GM12892 (cell line): ENCODE measurements around the gene GLOD4.
"Not testable (repeated sequence)": the region's sequence is repeated elsewhere in the genome, so short reads cannot be mapped to it uniquely, and the experiment has no call there.

Experiments used
- DNase-seq: peaks from one replicate; pipeline ENCODE4 v3.0.0; 2011; ENCODE audit not compliant: insufficient read length
- FAIRE-seq: peaks from 2 replicates; lab custom pipeline; 2011; peaks lifted over from hg19 to GRCh38; lab: Jason Lieb, UNC
- POLR2A ChIP-seq: IDR thresholded peaks from 2 replicates; pipeline ENCODE4 v1.6.1; 2011; ENCODE audit warnings: low read depth, low read length, control low read depth
- POLR2AphosphoS5 ChIP-seq: IDR thresholded peaks from 2 replicates; pipeline ENCODE4 v1.6.1; 2011; ENCODE audit warnings: low read depth, low read length, control low read depth
- TAF1 ChIP-seq: IDR thresholded peaks from 2 replicates; pipeline ENCODE4 v1.6.1; 2011; ENCODE audit warnings: low read depth, mild to moderate bottlenecking, control low read depth, low read length, borderline replicate concordance

Gene GLOD4

GRCh38 chr17:799261-799660 is 17.2 kb upstream of the GLOD4 start:
- DNase-seq (no peak), FAIRE-seq (no peak)
- TF ChIP-seq POLR2AphosphoS5 (no peak), POLR2A (no peak), TAF1 (no peak)

GRCh38 chr17:798246-798645 is 16.2 kb upstream of the GLOD4 start:
- FAIRE-seq (no peak), DNase-seq (no peak)
- no peak for TF ChIP-seq POLR2AphosphoS5

- TF ChIP-seq POLR2A (no peak), TAF1 (no peak), POLR2AphosphoS5 (no peak)
- FAIRE-seq (no peak), DNase-seq (no peak)
These were observed 15.3 kb upstream of the GLOD4 start for GRCh38 chr17:797236-797840.

GRCh38 chr17:796609-797008 is 14.5 kb upstream of the GLOD4 start:
- TF ChIP-seq POLR2AphosphoS5 (no peak), POLR2A (no peak), TAF1 (no peak)
- FAIRE-seq (no peak), DNase-seq (no peak)

- FAIRE-seq, result no peak
These were observed 13.6 kb upstream of the GLOD4 start for GRCh38 chr17:795721-796120.

GRCh38 chr17:795276-795675 is 13.2 kb upstream of the GLOD4 start:
- no peak for FAIRE-seq
- TF ChIP-seq POLR2A, result no peak
- no peak for TF ChIP-seq TAF1
- no peak for TF ChIP-seq POLR2AphosphoS5
- no peak for DNase-seq

More at GRCh38 chr17:795721-796120, 13.6 kb upstream of the GLOD4 start:
- TF ChIP-seq POLR2A, result no peak
- TF ChIP-seq POLR2AphosphoS5, result no peak
- TF ChIP-seq TAF1, result no peak
- no peak for DNase-seq

- DNase-seq (no peak), FAIRE-seq (peak; percentile 76)
- TF ChIP-seq TAF1 (no peak), POLR2A (no peak), POLR2AphosphoS5 (no peak)
These were observed 12.8 kb upstream of the GLOD4 start for GRCh38 chr17:794876-795275.

- no peak for FAIRE-seq
- no peak for TF ChIP-seq TAF1
- no peak for TF ChIP-seq POLR2A
- no peak for TF ChIP-seq POLR2AphosphoS5
- no peak for DNase-seq
These were observed 10.2 kb upstream of the GLOD4 start for GRCh38 chr17:792277-792676.

GRCh38 chr17:791829-792228 is 9.7 kb upstream of the GLOD4 start:
- no peak for DNase-seq
- no peak for TF ChIP-seq POLR2A
- no peak for TF ChIP-seq TAF1
- TF ChIP-seq POLR2AphosphoS5, result no peak
- FAIRE-seq, result no peak

- DNase-seq, FAIRE-seq: not testable (repeated sequence)
These were observed 8.8 kb upstream of the GLOD4 start for GRCh38 chr17:790874-791247.

- not testable (repeated sequence) for FAIRE-seq, DNase-seq
These were observed 8.1 kb upstream of the GLOD4 start for GRCh38 chr17:789931-790873.

GRCh38 chr17:789160-789840 is 7.2 kb upstream of the GLOD4 start:
- TF ChIP-seq POLR2A, result no peak
- no peak for TF ChIP-seq POLR2AphosphoS5
- TF ChIP-seq TAF1, result no peak
- DNase-seq (no peak), FAIRE-seq (no peak)
